IPS DF 6.9 (cell line): ENCODE measurements around the gene CALCOCO1.
"Not testable (repeated sequence)": the region's sequence is repeated elsewhere in the genome, so short reads cannot be mapped to it uniquely, and the experiment has no call there.

Experiments
- DNase-seq: peaks from one replicate; pipeline ENCODE4 v3.0.0-alpha.2; 2013; ENCODE audit warnings: low read depth, low spot score
- H3K27ac ChIP-seq: one replicate; pipeline ENCODE4 v1.5.1; 2013; ENCODE audit warnings: low read length, control low read depth
- H3K27me3 ChIP-seq: 2 replicates; pipeline ENCODE4 v1.6.1; 2013; ENCODE audit warnings: mild to moderate bottlenecking, low read length; ENCODE audit not compliant: control insufficient read depth, insufficient read depth
- H3K36me3 ChIP-seq: 2 replicates; pipeline ENCODE4 v1.6.1; 2013; ENCODE audit warnings: low read length; ENCODE audit not compliant: control insufficient read depth, insufficient read depth
- H3K4me1 ChIP-seq: 2 replicates; pipeline ENCODE4 v1.6.1; 2013; ENCODE audit warnings: low read length; ENCODE audit not compliant: control insufficient read depth, insufficient read depth
- H3K4me3 ChIP-seq: 2 replicates; pipeline ENCODE4 v1.5.1; 2013; ENCODE audit warnings: mild to moderate bottlenecking, low read length
- H3K9me3 ChIP-seq: 2 replicates; pipeline ENCODE4 v1.6.1; 2013; ENCODE audit warnings: low read length, inconsistent platforms; ENCODE audit not compliant: control insufficient read depth, insufficient read depth
- WGBS: extraction: QIAGEN DNeasy Blood & Tissue Kit; methylation state at CpG from one replicate; pipeline ENCODE4 v1.1.7; 2013; ENCODE audit warnings: mixed read lengths, missing lambda C conversion rate; ENCODE audit not compliant: insufficient read length, insufficient coverage; 5-methylcytosine and 5-hydroxymethylcytosine counted together

The CALCOCO1 gene

DNA sequence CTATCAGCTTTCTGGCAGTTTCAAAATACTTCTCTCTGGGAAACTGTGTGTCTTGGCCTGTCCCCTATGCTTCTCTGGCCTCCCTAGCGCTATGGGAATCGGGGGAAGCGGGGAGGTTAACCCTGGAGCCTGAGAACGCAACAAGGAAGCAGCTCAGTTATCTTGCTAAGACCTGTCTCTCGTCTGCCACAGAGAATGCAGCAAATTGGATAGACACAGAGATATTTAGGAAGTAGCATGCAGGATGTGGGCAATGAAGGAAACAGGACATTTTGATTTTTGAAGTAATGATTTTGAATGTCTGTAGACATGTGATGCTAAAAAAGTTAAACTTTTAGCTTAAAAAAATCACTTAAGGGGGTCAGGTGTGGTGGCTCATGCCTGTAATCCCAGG, 6.6 kb upstream of the CALCOCO1 start:
- H3K9me3 ChIP-seq: no peaks in the 10 kb centered on the region

DNA sequence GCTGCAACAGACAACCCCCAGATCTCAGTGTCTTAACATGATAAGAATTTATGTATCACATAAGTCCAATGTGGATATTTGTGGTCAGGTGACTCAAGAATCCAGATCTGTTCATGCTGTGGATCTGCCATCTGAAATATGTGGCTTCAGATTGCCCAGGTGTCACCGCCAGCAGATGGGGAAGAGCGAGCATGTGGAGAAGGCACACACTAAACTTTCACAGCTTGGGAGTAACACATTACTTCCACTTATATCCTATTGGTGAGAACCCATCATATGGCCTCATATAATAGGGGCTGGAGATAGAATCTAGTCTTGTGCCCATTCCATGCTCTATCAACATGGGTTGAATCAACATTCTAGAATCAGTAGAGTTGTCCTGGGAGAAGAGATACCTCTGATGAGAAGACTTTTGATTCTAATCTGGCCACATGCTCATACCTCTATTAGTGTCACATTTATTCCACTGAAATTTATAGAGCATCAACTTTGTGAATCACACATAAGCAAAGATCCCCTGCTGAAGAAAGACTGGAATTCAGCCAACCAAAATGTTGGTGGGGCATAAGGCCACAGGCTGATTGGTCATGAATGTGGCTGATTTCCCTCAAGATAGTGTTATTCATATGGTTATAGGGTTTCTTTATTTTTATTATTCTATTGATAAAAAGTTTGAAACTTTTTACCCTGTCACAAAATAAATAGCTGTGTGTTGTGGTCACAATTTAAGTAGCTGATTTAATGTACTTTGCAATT, 6.0 kb upstream of the CALCOCO1 start:
- H3K9me3 ChIP-seq: no peaks in the 10 kb centered on the region
- H3K4me3 ChIP-seq: no peak overlapping the region
- peaks cover 17% of the 10 kb centered on the region; the same call in 1 of the 2 replicates for H3K27me3 ChIP-seq
- H3K27ac ChIP-seq: no peak overlapping the region
- DNase-seq: no peak
- WGBS: no CpG with 5 or more reads among the region's 2 CpGs
- no peaks in the 10 kb centered on the region for H3K4me1 ChIP-seq
- no peaks in the 10 kb centered on the region for H3K36me3 ChIP-seq

More for the DNA sequence above, 6.6 kb upstream of the CALCOCO1 start:
- peaks cover 20% of the 10 kb centered on the region; the same call in 1 of the 2 replicates for H3K27me3 ChIP-seq
- no peaks in the 10 kb centered on the region for H3K36me3 ChIP-seq
- WGBS: no CpG with 5 or more reads among the region's 5 CpGs
- no peak overlapping the region for H3K27ac ChIP-seq
- 0 out of 2 replicates have a peak, but pooled peaks cover under 1% of the 10 kb centered on the region for H3K4me1 ChIP-seq
- H3K4me3 ChIP-seq: no peak overlapping the region
- no peak for DNase-seq

GRCh38 chr12:53729644-53730043, 2.4 kb upstream of the CALCOCO1 start:
- no peak overlapping the region for H3K4me3 ChIP-seq
- no peaks in the 10 kb centered on the region for H3K27me3 ChIP-seq
- H3K27ac ChIP-seq: no peak overlapping the region
- H3K4me1 ChIP-seq: no peaks in the 10 kb centered on the region
- H3K9me3 ChIP-seq: no peaks in the 10 kb centered on the region
- no peaks in the 10 kb centered on the region for H3K36me3 ChIP-seq
- DNase-seq: no peak

DNA sequence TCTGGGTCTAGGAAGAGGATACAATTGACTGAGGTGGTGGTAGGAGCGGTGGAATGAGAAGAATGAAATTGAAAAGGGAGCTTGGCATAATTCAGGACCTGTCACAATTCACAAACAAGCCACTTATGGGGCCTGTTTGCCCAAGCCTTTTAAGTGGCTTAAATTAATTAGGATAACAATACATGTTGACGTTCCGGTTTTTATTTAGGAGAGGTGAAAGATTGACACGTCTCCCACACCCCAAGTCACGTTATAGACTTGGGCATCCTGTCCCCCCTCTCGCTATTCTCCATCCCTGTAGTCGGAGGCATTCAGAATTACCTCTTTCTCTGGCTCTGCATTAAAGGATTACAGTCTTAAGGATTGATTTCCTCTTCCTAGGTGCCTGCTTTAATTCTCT, 954 bp upstream of the CALCOCO1 start:
- H3K9me3 ChIP-seq: no peaks in the 10 kb centered on the region
- H3K27me3 ChIP-seq: no peaks in the 10 kb centered on the region
- H3K4me1 ChIP-seq: no peaks in the 10 kb centered on the region
- no peak overlapping the region for H3K27ac ChIP-seq
- DNase-seq: no peak
- H3K4me3 ChIP-seq: no peak overlapping the region; the same call in 1 of the 2 replicates
- no peaks in the 10 kb centered on the region for H3K36me3 ChIP-seq
- no CpG with 5 or more reads among the region's 7 CpGs for WGBS

- DNase-seq: no peak
- no peaks in the 10 kb centered on the region for H3K27me3 ChIP-seq
- H3K4me3 ChIP-seq: peak overlapping the region; percentile 70; the same call in 1 of the 2 replicates
- H3K36me3 ChIP-seq: no peaks in the 10 kb centered on the region
- no peaks in the 10 kb centered on the region for H3K4me1 ChIP-seq
- WGBS: no CpG with 5 or more reads among the region's 15 CpGs
- H3K9me3 ChIP-seq: no peaks in the 10 kb centered on the region
- H3K27ac ChIP-seq: no peak overlapping the region
Observed at GRCh38 chr12:53726946-53727309, 324 bp downstream of the CALCOCO1 start.

DNA sequence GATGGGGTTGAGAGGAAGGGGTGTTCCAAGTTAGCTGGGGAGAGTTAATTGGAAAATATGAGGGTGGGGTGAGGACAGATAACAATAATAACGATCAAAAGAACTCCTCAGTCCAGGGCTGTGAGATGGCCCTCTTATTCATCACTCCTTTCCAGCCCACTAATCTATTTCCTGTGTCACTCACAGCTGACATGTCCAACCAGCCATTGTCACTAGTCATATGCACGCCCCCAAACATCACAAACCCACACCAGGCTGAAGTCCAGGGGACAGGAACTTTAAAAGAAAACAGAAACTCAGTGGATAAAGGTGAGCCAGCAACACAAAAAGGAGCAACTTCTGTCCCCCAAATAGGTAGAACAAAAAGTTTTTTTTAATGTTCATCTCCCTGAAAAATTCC, 911 bp downstream of the CALCOCO1 start:
- DNase-seq: no peak
- no CpG with 5 or more reads among the region's 2 CpGs for WGBS

GRCh38 chr12:53725824-53726223, 1.4 kb downstream of the CALCOCO1 start:
- no peak overlapping the region for H3K27ac ChIP-seq
- WGBS: no CpG with 5 or more reads among the region's 4 CpGs
- no peaks in the 10 kb centered on the region for H3K27me3 ChIP-seq
- H3K4me3 ChIP-seq: no peak overlapping the region
- H3K4me1 ChIP-seq: no peaks in the 10 kb centered on the region
- no peaks in the 10 kb centered on the region for H3K36me3 ChIP-seq
- no peaks in the 10 kb centered on the region for H3K9me3 ChIP-seq
- no peak for DNase-seq

More for the DNA sequence above, 911 bp downstream of the CALCOCO1 start:
- Histone ChIP-seq H3K9me3 (no peaks in the 10 kb centered on the region), H3K4me3 (no peak overlapping the region), H3K27me3 (no peaks in the 10 kb centered on the region), H3K4me1 (no peaks in the 10 kb centered on the region), H3K27ac (no peak overlapping the region), H3K36me3 (no peaks in the 10 kb centered on the region)

- Histone ChIP-seq H3K4me1 (no peaks in the 10 kb centered on the region), H3K36me3 (no peaks in the 10 kb centered on the region), H3K27me3 (no peaks in the 10 kb centered on the region), H3K9me3 (no peaks in the 10 kb centered on the region), H3K27ac (no peak overlapping the region), H3K4me3 (no peak overlapping the region)
- no peak for DNase-seq
- no CpG with 5 or more reads among the region's 3 CpGs for WGBS
Observed at GRCh38 chr12:53722450-53723041, 4.7 kb downstream of the CALCOCO1 start.

- no peaks in the 10 kb centered on the region for H3K36me3 ChIP-seq
- DNase-seq: no peak
- H3K4me1 ChIP-seq: no peaks in the 10 kb centered on the region
- H3K9me3 ChIP-seq: no peaks in the 10 kb centered on the region
- no peaks in the 10 kb centered on the region for H3K27me3 ChIP-seq
- H3K27ac ChIP-seq: no peak overlapping the region
- no CpG with 5 or more reads among the region's 1 CpG for WGBS
- no peak overlapping the region for H3K4me3 ChIP-seq
Observed at GRCh38 chr12:53720946-53721345, 6.3 kb downstream of the CALCOCO1 start.

DNA sequence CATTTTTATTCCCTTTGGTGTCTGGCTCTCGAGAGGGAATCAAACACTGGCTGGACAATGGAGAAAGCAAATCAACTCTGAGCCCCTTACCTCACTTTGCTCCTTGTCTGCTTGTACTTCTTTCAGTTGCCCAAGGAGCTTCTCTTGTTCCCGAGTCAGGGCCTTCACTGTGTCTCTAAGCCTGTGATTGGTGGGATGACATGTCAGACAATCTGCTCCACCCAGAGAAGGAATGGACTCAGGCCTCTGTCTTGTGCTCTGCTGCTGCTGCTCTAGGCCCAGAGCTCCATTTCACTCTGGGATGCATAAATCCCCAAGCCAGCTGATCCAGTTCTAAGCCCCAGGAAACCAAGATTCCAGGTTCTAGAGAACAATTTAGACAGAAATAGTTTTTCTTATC, 7.6 kb downstream of the CALCOCO1 start:
- no CpG with 5 or more reads among the region's 2 CpGs for WGBS
- Histone ChIP-seq H3K4me3 (no peak overlapping the region), H3K36me3 (no peaks in the 10 kb centered on the region), H3K9me3 (no peaks in the 10 kb centered on the region), H3K27me3 (no peaks in the 10 kb centered on the region), H3K27ac (no peak overlapping the region), H3K4me1 (no peaks in the 10 kb centered on the region)
- no peak for DNase-seq

DNA sequence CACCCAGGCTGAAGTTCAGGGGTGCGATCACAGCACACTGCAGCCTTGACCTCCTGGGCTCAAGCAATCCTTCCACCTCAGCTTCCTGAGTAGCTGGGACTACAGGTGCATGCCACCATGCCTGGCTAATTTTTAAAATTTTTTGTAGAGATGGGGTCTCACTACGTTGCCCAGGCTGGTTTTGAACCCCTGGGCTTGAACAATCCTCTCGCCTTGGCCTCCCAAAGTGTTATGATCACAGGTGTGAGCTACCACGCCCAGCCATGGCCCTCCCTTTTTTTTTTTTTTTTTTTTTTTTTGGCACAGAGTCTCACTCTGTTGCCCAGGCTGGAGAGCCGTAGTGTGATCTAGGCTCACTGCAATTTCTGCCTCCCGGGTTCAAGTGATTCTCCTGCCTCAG, 8.7 kb downstream of the CALCOCO1 start:
- not testable (repeated sequence) for H3K4me3 ChIP-seq, H3K27ac ChIP-seq, H3K27me3 ChIP-seq, DNase-seq, H3K9me3 ChIP-seq, H3K4me1 ChIP-seq, H3K36me3 ChIP-seq
- WGBS: no CpG with 5 or more reads among the region's 6 CpGs
